Fibroblast of the aortic adventitia (primary cell): ENCODE data around the gene EMC1. TPM values are rescaled to one million over a fixed set of nuclear protein-coding genes. Genes with fewer than 3 reads are reported as not detected.
A peak's percentile ranks its signal among the peaks of the same experiment; 100 is the strongest.

ENCODE experiments used
- DNase-seq: peaks from one replicate; pipeline ENCODE4 v3.0.0-alpha.2; 2010; ENCODE audit warnings: low read depth
- H3K4me3 ChIP-seq: 2 replicates; pipeline ENCODE4 v1.5.1; 2011; ENCODE audit warnings: low read depth, mild to moderate bottlenecking, control low read depth, low read length, moderate library complexity
- total RNA-seq: library from RNA; depleted of rRNA; stranded (reverse); fragments of >200 nt; gene quantifications from 2 replicates; pipeline ENCODE4 v1.2.3, GENCODE V29; 2012; ENCODE audit warnings: low replicate concordance
- TF ChIP-seq, protein P1 (sequence below): IDR thresholded peaks from 2 replicates; pipeline ENCODE4 v1.5.1; 2011; ENCODE audit warnings: mild to moderate bottlenecking, low read length, control low read depth, inconsistent platforms; ENCODE audit not compliant: insufficient read depth

The EMC1 gene
- total RNA-seq, 1 donor, result 48.0 TPM

DNA sequence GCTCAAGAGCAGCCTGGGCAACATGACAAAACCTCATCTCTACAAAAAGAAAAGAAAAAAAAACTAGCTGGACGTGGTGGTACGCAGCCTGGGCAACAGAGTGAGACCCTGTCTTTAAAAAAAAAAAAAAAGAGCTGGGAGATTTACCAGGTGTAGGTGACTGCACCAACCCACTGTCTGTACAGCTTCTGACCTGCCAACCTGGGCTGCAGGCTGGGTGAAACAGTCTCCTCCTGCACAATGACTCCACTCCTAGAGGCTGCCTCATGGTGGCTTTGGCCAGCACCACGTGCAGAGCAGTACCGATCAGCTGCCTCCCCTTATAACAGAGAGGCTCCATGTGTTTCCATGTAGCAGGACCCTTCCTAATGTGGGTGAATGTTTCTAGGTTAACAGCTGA, 4.0 kb upstream of the EMC1 start:
- TF ChIP-seq, protein P1, sequence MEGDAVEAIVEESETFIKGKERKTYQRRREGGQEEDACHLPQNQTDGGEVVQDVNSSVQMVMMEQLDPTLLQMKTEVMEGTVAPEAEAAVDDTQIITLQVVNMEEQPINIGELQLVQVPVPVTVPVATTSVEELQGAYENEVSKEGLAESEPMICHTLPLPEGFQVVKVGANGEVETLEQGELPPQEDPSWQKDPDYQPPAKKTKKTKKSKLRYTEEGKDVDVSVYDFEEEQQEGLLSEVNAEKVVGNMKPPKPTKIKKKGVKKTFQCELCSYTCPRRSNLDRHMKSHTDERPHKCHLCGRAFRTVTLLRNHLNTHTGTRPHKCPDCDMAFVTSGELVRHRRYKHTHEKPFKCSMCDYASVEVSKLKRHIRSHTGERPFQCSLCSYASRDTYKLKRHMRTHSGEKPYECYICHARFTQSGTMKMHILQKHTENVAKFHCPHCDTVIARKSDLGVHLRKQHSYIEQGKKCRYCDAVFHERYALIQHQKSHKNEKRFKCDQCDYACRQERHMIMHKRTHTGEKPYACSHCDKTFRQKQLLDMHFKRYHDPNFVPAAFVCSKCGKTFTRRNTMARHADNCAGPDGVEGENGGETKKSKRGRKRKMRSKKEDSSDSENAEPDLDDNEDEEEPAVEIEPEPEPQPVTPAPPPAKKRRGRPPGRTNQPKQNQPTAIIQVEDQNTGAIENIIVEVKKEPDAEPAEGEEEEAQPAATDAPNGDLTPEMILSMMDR, result no peak
- no peak for DNase-seq
- no peak overlapping the region for H3K4me3 ChIP-seq

DNA sequence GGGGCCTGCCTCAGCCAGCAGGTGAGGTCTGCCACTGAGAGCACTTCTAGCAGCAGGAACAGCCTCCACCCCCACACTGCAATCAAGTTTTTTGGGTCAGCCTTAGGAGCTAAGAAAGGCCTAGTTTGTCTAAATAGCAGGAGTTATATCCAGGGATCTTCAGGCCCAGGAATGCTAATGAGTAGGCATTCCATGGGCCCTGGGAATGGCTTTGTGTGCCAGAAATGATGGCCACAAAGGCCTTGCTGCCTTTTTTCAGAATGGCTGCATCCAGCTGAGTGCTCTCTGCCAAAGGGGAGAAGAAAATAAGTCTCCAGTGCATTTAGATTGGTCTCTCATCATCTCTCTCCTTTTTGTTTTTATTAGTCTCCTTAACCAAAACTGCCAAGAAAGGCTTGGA, 3.1 kb upstream of the EMC1 start:
- no peak for DNase-seq
- TF ChIP-seq, protein P1, result no peak

DNA sequence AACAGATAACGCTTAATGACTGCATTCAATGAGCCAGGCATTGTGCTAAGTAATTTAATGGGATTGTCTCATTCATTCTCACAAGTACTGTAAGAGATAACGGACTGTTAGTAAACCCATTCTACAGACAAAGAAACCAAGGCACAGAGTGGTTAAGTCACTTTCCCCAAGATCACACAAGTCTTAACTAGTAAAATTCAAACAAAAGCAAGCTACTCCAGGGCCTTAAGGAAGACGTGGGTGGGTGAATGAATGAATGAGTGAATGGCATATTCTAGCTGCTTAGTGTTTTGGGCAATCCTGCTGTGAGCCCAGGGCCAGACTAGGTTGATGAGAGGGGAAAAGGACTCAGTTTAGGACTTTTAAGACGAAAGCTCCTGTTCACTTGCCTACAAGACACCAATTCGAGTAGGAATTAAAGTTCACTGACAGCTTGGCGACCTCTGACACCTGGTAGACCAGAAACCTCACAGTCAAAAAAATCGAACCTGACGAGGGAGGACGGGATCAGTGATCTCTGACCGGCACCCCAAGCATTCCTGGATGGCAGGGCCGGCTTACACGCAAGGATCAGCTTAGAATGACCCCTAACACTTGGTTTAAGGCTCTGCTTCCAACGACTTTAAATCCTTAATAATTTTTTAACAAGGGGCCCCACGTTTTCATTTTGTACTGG, 557 bp downstream of the EMC1 start:
- peak overlapping the region; percentile 99 for H3K4me3 ChIP-seq
- TF ChIP-seq, protein P1, result no peak
- no peak for DNase-seq

More for the DNA sequence above, 3.1 kb upstream of the EMC1 start:
- no peak overlapping the region for H3K4me3 ChIP-seq

DNA sequence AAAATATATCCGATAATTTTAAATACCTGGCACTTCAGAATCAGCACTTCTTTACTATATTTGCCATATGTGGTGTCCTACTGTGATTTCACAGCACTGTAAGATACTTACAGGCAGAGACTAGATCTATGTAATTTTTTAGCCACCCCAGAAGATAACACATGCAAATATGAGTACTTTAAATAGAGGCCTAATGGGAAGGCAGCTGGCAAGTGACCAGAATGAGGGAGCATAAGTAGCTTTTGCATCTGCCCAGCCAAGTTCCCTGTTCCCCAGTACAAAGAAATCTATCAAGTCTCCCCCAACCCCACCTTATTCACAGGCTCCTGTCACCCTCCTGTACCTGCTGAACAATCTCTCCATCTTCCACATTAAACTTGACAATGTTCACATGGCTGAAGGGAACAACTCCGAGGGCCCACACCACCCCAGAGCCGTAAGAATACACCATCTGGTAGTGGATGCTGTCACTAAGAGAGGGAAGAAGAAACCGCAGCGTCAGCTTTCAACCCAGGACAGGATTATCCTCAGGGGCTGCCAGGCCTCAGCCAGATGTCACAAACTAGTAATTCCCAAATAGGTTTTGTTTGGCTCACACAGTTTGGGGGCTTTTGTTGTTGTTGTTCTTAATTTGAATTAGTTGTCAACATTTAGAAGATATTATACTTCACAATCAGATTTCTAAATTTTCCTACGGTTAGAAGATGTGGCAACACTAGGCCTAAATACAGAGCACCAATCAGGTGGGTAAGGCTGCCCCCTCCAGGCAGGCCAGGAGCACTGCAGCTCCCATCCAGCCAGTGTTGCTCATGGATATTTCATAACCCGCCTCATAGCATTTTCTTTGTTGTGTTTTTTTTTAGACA, 10.4 kb downstream of the EMC1 start:
- no peak overlapping the region for H3K4me3 ChIP-seq
- DNase-seq, result peak; percentile 79
- TF ChIP-seq, protein P1, result peak; percentile 96

DNA sequence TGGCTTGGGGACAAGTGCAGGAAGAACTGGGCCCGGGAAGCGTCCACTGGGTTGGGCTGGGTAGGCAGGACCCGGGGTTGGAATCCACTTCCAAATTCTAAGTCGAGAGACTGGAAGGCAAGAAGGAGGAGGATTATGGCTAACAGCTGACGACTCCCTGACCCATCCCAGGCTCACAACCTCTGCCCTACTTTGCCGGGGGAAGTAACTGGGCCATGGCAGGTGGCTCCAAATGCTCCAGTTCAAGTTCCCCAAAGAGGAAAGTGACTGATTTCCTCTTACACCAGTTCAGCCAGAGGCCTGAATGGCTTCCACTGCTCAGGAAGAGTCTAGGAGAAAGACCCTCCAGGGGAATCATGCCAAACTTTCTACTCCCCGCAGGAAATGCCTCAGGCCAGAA, 11.4 kb downstream of the EMC1 start:
- DNase-seq, result no peak
- H3K4me3 ChIP-seq, result no peak overlapping the region
- TF ChIP-seq, protein P1, result no peak

DNA sequence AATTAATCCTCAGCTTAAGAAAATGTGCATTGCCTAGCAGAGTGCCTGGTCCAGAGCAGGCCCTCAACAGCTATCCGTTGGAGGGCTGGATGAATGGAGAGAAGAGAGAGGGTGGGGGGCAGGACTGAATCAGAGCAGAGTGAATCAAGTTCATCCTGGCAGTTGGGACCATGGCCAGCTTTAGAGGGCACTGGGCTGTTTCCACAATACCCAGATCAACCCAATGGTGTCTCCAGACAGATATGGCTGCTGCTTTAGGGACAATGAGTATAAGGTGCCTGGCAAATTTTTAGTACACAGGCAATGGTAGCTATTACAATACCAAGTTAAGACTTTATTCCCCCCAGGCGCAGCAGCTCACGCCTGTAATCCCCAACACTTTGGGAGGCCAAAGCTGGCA, 17.1 kb downstream of the EMC1 start:
- TF ChIP-seq, protein P1, result no peak
- DNase-seq, result no peak
- no peak overlapping the region for H3K4me3 ChIP-seq
